GM23338 (cell line): ENCODE results near the gene ZCCHC14. TPM values are rescaled to one million over a fixed set of nuclear protein-coding genes. Genes with fewer than 3 reads are reported as not detected.

Experiments
- ATAC-seq: fragments of 200-7000 bp; cut with Tn5 transposase; 3 replicates; pipeline ENCODE4 v1.9.1; 2020
- DNase-seq: peaks from one replicate; pipeline ENCODE4 v3.0.0-alpha.2; 2015; ENCODE audit warnings: low spot score
- H2AFZ ChIP-seq: fragments of 200-600 bp; sonication (generic); 2 replicates; pipeline ENCODE4 v1.8.0; 2016; ENCODE audit warnings: antibody characterized with exemption, mild to moderate bottlenecking, moderate library complexity
- H3F3A ChIP-seq: fragments of 200-600 bp; sonication (generic); replicated peaks from 2 replicates; pipeline ENCODE4 v1.8.0; 2017; ENCODE audit warnings: antibody characterized with exemption, mixed run types, low read depth
- H3K27ac ChIP-seq: fragments of 200-600 bp; sonication (generic); 2 replicates; pipeline ENCODE4 v1.6.1; 2016; ENCODE audit warnings: low read depth
- H3K27me3 ChIP-seq: fragments of 200-600 bp; sonication (generic); 2 replicates; pipeline ENCODE4 v1.8.0; 2016; ENCODE audit warnings: mild to moderate bottlenecking, mixed run types, moderate library complexity; ENCODE audit not compliant: insufficient read depth
- H3K36me3 ChIP-seq: fragments of 200-600 bp; sonication (generic); 2 replicates; pipeline ENCODE4 v1.8.0; 2016; ENCODE audit warnings: mild to moderate bottlenecking; ENCODE audit not compliant: insufficient read depth
- H3K4me1 ChIP-seq: fragments of 200-600 bp; sonication (generic); 2 replicates; pipeline ENCODE4 v1.8.0; 2016; ENCODE audit warnings: mild to moderate bottlenecking, moderate library complexity; ENCODE audit not compliant: insufficient read depth
- H3K4me2 ChIP-seq: fragments of 200-600 bp; sonication (generic); 2 replicates; pipeline ENCODE4 v1.7.1; 2017; ENCODE audit warnings: mixed run types
- H3K4me3 ChIP-seq: fragments of 200-600 bp; sonication (generic); 2 replicates; pipeline ENCODE4 v1.6.1; 2016; ENCODE audit warnings: mixed run types
- H3K79me2 ChIP-seq: fragments of 200-600 bp; sonication (generic); replicated peaks from 2 replicates; pipeline ENCODE4 v1.8.0; 2017; ENCODE audit warnings: mild to moderate bottlenecking; ENCODE audit not compliant: insufficient read depth
- H3K9me2 ChIP-seq: fragments of 200-600 bp; sonication (generic); 2 replicates; pipeline ENCODE4 v1.8.0; 2017; ENCODE audit not compliant: insufficient read depth
- H4K20me1 ChIP-seq: fragments of 200-600 bp; sonication (generic); replicated peaks from 2 replicates; pipeline ENCODE4 v1.8.0; 2017; ENCODE audit warnings: mild to moderate bottlenecking; ENCODE audit not compliant: insufficient read depth
- H3K27ac Mint-ChIP-seq: 2 replicates; pipeline ENCODE4 v1.8.0; 2020; ENCODE audit warnings: inconsistent platforms, mild to moderate bottlenecking, moderate library complexity, mixed read lengths
- H3K27me3 Mint-ChIP-seq: 3 replicates; pipeline ENCODE4 v1.8.0; 2022; ENCODE audit warnings: low read depth, mild to moderate bottlenecking, moderate library complexity, mixed read lengths, inconsistent platforms; ENCODE audit not compliant: insufficient read depth, poor library complexity
- H3K36me3 Mint-ChIP-seq: 3 replicates; pipeline ENCODE4 v1.8.0; 2021; ENCODE audit warnings: low read depth, mild to moderate bottlenecking, inconsistent platforms, moderate library complexity, mixed read lengths
- H3K4me1 Mint-ChIP-seq: 3 replicates; pipeline ENCODE4 v1.8.0; 2020; ENCODE audit warnings: mild to moderate bottlenecking, inconsistent platforms, mixed read lengths
- H3K4me3 Mint-ChIP-seq: 3 replicates; pipeline ENCODE4 v1.8.0; 2021; ENCODE audit warnings: moderate library complexity, mild to moderate bottlenecking, inconsistent platforms, mixed read lengths
- H3K9me3 Mint-ChIP-seq: 3 replicates; pipeline ENCODE4 v1.8.0; 2020; ENCODE audit warnings: moderate library complexity, mild to moderate bottlenecking, inconsistent platforms, mixed read lengths
- CREB1 ChIP-seq: fragments of 250-450 bp; sonication (Bioruptor Pico); IDR thresholded peaks from 2 replicates; pipeline ENCODE4 v1.5.0; 2020; ENCODE audit warnings: low read depth, mild to moderate bottlenecking, moderate library complexity
- ETS1 ChIP-seq: IDR thresholded peaks from 2 replicates; pipeline ENCODE4 v1.6.1; 2016; ENCODE audit warnings: antibody characterized with exemption
- EZH2 ChIP-seq: fragments of 200-600 bp; sonication (generic); IDR thresholded peaks from one replicate; pipeline ENCODE4 v1.8.0; 2017; ENCODE audit warnings: antibody characterized with exemption, mild to moderate bottlenecking, low read depth; ENCODE audit not compliant: unreplicated experiment
- EZH2phosphoT487 ChIP-seq: fragments of 200-600 bp; sonication (generic); IDR thresholded peaks from one replicate; pipeline ENCODE4 v1.8.1; 2018; ENCODE audit warnings: antibody characterized with exemption; ENCODE audit not compliant: unreplicated experiment
- JUNB ChIP-seq: IDR thresholded peaks from one replicate; pipeline ENCODE4 v1.6.1; 2016; ENCODE audit warnings: antibody characterized with exemption; ENCODE audit not compliant: unreplicated experiment
- NANOG ChIP-seq: IDR thresholded peaks from 2 replicates; pipeline ENCODE4 v1.6.1; 2016; ENCODE audit warnings: antibody characterized with exemption, borderline replicate concordance
- POLR2AphosphoS5 ChIP-seq: IDR thresholded peaks from 2 replicates; pipeline ENCODE4 v1.6.1; 2016; ENCODE audit warnings: antibody characterized with exemption, low read depth
- REST ChIP-seq: IDR thresholded peaks from one replicate; pipeline ENCODE4 v1.6.1; 2018; ENCODE audit warnings: antibody characterized with exemption; ENCODE audit not compliant: unreplicated experiment
- STAT1 ChIP-seq: IDR thresholded peaks from one replicate; pipeline ENCODE4 v1.6.1; 2016; ENCODE audit warnings: antibody characterized with exemption; ENCODE audit not compliant: unreplicated experiment
- ZNF114 ChIP-seq: fragments of 250-450 bp; sonication (Bioruptor Pico); IDR thresholded peaks from 2 replicates; pipeline ENCODE4 v1.5.0; 2020; ENCODE audit warnings: mild to moderate bottlenecking, moderate library complexity
- ZNF331 ChIP-seq: fragments of 250-450 bp; sonication (Bioruptor Pico); IDR thresholded peaks from 2 replicates; pipeline ENCODE4 v1.5.0; 2020; ENCODE audit warnings: low read depth, mild to moderate bottlenecking, moderate library complexity
- ZNF462 ChIP-seq: fragments of 250-450 bp; sonication (Bioruptor Pico); IDR thresholded peaks from 2 replicates; pipeline ENCODE4 v1.5.0; 2020; ENCODE audit warnings: mild to moderate bottlenecking, moderate library complexity
- polyA plus RNA-seq: library from polyadenylated mRNA; unstranded; fragments of >200 nt; fragmentation: Nextera tagmentation; extraction: Ambion mirVana; gene quantifications from 2 replicates; pipeline ENCODE4 v1.2.1, GENCODE V29; 2016
- total RNA-seq: library from RNA; depleted of rRNA; stranded (reverse); fragments of >200 nt; shearing (Covaris generic); gene quantifications from 2 replicates; pipeline ENCODE4 v1.2.3, GENCODE V29; 2014
- TF ChIP-seq, protein P1 (sequence below), 2 experiments: fragments of 200-600 bp in 1 of 2; sonication (generic) in 1 of 2; conservative IDR thresholded peaks; 2 replicates each; pipeline versions ENCODE4 v1.5.1 to v1.6.1; 2016 to 2017; ENCODE audit warnings: antibody characterized with exemption in 2 of 2, low read depth in 2 of 2, mild to moderate bottlenecking in 2 of 2, moderate library complexity in 1 of 2

Gene ZCCHC14
- total and polyA plus RNA-seq, 2 experiments from 2014 or later = 6.8 to 22.4 TPM

- Histone ChIP-seq H4K20me1 (peaks cover 6% of the 10 kb centered on the region; the same call in 1 of the 2 replicates), H3K4me2 (no peak overlapping the region), H3K79me2 (no peaks in the 10 kb centered on the region), H3K27ac (no peak overlapping the region), H3F3A (no peaks in the 10 kb centered on the region), H3K4me3 (no peak overlapping the region), H3K27me3 (no peaks in the 10 kb centered on the region), H3K4me1 (no peaks in the 10 kb centered on the region), H3K9me2 (no peaks in the 10 kb centered on the region), H2AFZ (no peak overlapping the region), H3K36me3 (no peaks in the 10 kb centered on the region)
- TF ChIP-seq ZNF114 (CRISPR knock-in tag) (no peak), NANOG (no peak), JUNB (no peak), CREB1 (CRISPR knock-in tag) (no peak), EZH2 (no peak), REST (no peak), ZNF462 (CRISPR knock-in tag) (no peak), EZH2phosphoT487 (no peak), POLR2AphosphoS5 (no peak), ZNF331 (CRISPR knock-in tag) (no peak), ETS1 (no peak), STAT1 (no peak)
- TF ChIP-seq, protein P1, sequence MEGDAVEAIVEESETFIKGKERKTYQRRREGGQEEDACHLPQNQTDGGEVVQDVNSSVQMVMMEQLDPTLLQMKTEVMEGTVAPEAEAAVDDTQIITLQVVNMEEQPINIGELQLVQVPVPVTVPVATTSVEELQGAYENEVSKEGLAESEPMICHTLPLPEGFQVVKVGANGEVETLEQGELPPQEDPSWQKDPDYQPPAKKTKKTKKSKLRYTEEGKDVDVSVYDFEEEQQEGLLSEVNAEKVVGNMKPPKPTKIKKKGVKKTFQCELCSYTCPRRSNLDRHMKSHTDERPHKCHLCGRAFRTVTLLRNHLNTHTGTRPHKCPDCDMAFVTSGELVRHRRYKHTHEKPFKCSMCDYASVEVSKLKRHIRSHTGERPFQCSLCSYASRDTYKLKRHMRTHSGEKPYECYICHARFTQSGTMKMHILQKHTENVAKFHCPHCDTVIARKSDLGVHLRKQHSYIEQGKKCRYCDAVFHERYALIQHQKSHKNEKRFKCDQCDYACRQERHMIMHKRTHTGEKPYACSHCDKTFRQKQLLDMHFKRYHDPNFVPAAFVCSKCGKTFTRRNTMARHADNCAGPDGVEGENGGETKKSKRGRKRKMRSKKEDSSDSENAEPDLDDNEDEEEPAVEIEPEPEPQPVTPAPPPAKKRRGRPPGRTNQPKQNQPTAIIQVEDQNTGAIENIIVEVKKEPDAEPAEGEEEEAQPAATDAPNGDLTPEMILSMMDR (conservative IDR thresholded peaks at IDR 0.05; ENCODE audit: low read depth in 2 of 2) = no peak
- Mint-ChIP-seq H3K36me3 (peaks cover 58% of the 10 kb centered on the region), H3K27me3 (peaks cover 13% of the 10 kb centered on the region), H3K9me3 (no peaks in the 10 kb centered on the region), H3K4me3 (no peak overlapping the region), H3K4me1 (no peaks in the 10 kb centered on the region; the same call in 2 of the 3 replicates), H3K27ac (no peak overlapping the region)
- DNase-seq = no peak
- ATAC-seq = no peak
Observed at GRCh38 chr16:87415441-87415840, 77.4 kb downstream of the ZCCHC14 start.
